ENCODE data around the gene KRT36. TPM values are rescaled to one million over a fixed set of nuclear protein-coding genes. Genes with fewer than 3 reads are reported as not detected.

Gene KRT36
- total and polyA plus RNA-seq, 2 experiments from 2014 or later: not detected

GRCh38 chr17:41440531-41441033, 49.1 kb downstream of the KRT36 start, which contains the start of gene KRT38:
Gene KRT38 (minus strand): TSS chr17:41440983. CDS start chr17:41440921, 62 bp downstream.
- Mint-ChIP-seq H3K27ac (no peak within 1 kb of the TSS), H3K27me3 (ENCODE audit: insufficient read depth, low read depth, poor library complexity) (peaks cover 3% of the 10 kb centered on the region), H3K4me1 (no peaks in the 10 kb centered on the region), H3K9me3 (peaks cover 4% of the 10 kb centered on the region; the same call in 2 of the 3 replicates), H3K4me3 (no peak within 1 kb of the TSS), H3K36me3 (ENCODE audit: low read depth) (no peaks in the 10 kb centered on the region)
- TF ChIP-seq ZNF331 (CRISPR knock-in tag; IDR thresholded peaks at IDR 0.05; ENCODE audit: low read depth) (no peak), NANOG (IDR thresholded peaks at IDR 0.05; ENCODE audit: borderline replicate concordance) (no peak), ETS1 (IDR thresholded peaks at IDR 0.05) (no peak), CTCF (conservative IDR thresholded peaks at IDR 0.05; ENCODE audit: low read depth in 2 of 2) (no peak), STAT1 (IDR thresholded peaks at IDR 0.05; ENCODE audit: unreplicated experiment) (no peak), ZNF114 (CRISPR knock-in tag; IDR thresholded peaks at IDR 0.05) (no peak), REST (IDR thresholded peaks at IDR 0.05; ENCODE audit: unreplicated experiment) (no peak)
- DNase-seq (ENCODE audit: low spot score) (no peak), ATAC-seq (no peak)
- H4K20me1 ChIP-seq (replicated peaks; ENCODE audit: insufficient read depth): no peaks in the 10 kb centered on the region
- H2AFZ ChIP-seq: no peak within 1 kb of the TSS
- no peaks in the 10 kb centered on the region for H3K36me3 ChIP-seq (ENCODE audit: insufficient read depth)
- no peak within 1 kb of the TSS for H3K27ac ChIP-seq (ENCODE audit: low read depth)
- H3K79me2 ChIP-seq (replicated peaks; ENCODE audit: insufficient read depth): no peaks in the 10 kb centered on the region
- H3K9me2 ChIP-seq (ENCODE audit: insufficient read depth): 0 out of 2 replicates have a peak, but pooled peaks cover 11% of the 10 kb centered on the region
- no peak within 1 kb of the TSS for H3K4me2 ChIP-seq
- no peaks in the 10 kb centered on the region for H3K4me1 ChIP-seq (ENCODE audit: insufficient read depth)
- H3K27me3 ChIP-seq (ENCODE audit: insufficient read depth): no peaks in the 10 kb centered on the region
- no peaks in the 10 kb centered on the region for H3F3A ChIP-seq (replicated peaks; ENCODE audit: low read depth)
- no peak within 1 kb of the TSS for H3K4me3 ChIP-seq

GRCh38 chr17:41439375-41439774, 50.3 kb downstream of the KRT36 start:
- Histone ChIP-seq H4K20me1 (replicated peaks; ENCODE audit: insufficient read depth) (no peaks in the 10 kb centered on the region), H3K9me2 (ENCODE audit: insufficient read depth) (0 out of 2 replicates have a peak, but pooled peaks cover 11% of the 10 kb centered on the region), H3K79me2 (replicated peaks; ENCODE audit: insufficient read depth) (no peaks in the 10 kb centered on the region), H3K4me3 (no peak overlapping the region), H3K36me3 (ENCODE audit: insufficient read depth) (no peaks in the 10 kb centered on the region), H2AFZ (no peak overlapping the region), H3F3A (replicated peaks; ENCODE audit: low read depth) (no peaks in the 10 kb centered on the region), H3K27ac (ENCODE audit: low read depth) (no peak overlapping the region), H3K27me3 (ENCODE audit: insufficient read depth) (no peaks in the 10 kb centered on the region), H3K4me1 (ENCODE audit: insufficient read depth) (no peaks in the 10 kb centered on the region), H3K4me2 (no peak overlapping the region)
- DNase-seq (ENCODE audit: low spot score) (no peak), ATAC-seq (no peak)
- peaks cover 4% of the 10 kb centered on the region; the same call in 2 of the 3 replicates for H3K9me3 Mint-ChIP-seq
- no peaks in the 10 kb centered on the region for H3K4me1 Mint-ChIP-seq
- H3K4me3 Mint-ChIP-seq: no peak overlapping the region
- H3K27me3 Mint-ChIP-seq (ENCODE audit: insufficient read depth, low read depth, poor library complexity): peaks cover 3% of the 10 kb centered on the region
- no peaks in the 10 kb centered on the region for H3K36me3 Mint-ChIP-seq (ENCODE audit: low read depth)
- no peak overlapping the region for H3K27ac Mint-ChIP-seq
- TF ChIP-seq CTCF (conservative IDR thresholded peaks at IDR 0.05; ENCODE audit: low read depth in 2 of 2) (no peak), ETS1 (IDR thresholded peaks at IDR 0.05) (no peak), EZH2 (IDR thresholded peaks at IDR 0.05; ENCODE audit: low read depth, unreplicated experiment) (no peak), REST (IDR thresholded peaks at IDR 0.05; ENCODE audit: unreplicated experiment) (no peak), CREB1 (CRISPR knock-in tag; IDR thresholded peaks at IDR 0.05; ENCODE audit: low read depth) (no peak)
